Activated CD4-positive, alpha-beta T cell treated with anti-CD3 and anti-CD28 coated beads, Interleukin-2, amount 10 ng/mL, durations not matched to agents 24 days and 14 days (primary cell): ENCODE data around the gene IDNK. TPM values are rescaled to one million over a fixed set of nuclear protein-coding genes. Genes with fewer than 3 reads are reported as not detected.

Experiments
- DNase-seq: peaks from one replicate; pipeline ENCODE4 v3.0.0; 2022
- H3K27ac Mint-ChIP-seq: one replicate; pipeline ENCODE4 v1.8.0; 2022; ENCODE audit warnings: mild to moderate bottlenecking, mixed read lengths
- H3K27me3 Mint-ChIP-seq: one replicate; pipeline ENCODE4 v1.8.0; 2022; ENCODE audit warnings: mixed read lengths
- H3K36me3 Mint-ChIP-seq: one replicate; pipeline ENCODE4 v1.8.0; 2022; ENCODE audit warnings: low read depth, mild to moderate bottlenecking, mixed read lengths
- H3K4me1 Mint-ChIP-seq: one replicate; pipeline ENCODE4 v1.8.0; 2021; ENCODE audit warnings: mixed read lengths
- H3K4me3 Mint-ChIP-seq: one replicate; pipeline ENCODE4 v1.8.0; 2022; ENCODE audit warnings: mild to moderate bottlenecking, moderate library complexity, mixed read lengths
- H3K9me3 Mint-ChIP-seq: one replicate; pipeline ENCODE4 v1.8.0; 2021; ENCODE audit warnings: mixed read lengths
- intact Hi-C: fragments of 100-400 bp; cut with micrococcal nuclease; formaldehyde crosslinking; loops from one replicate; pipeline ENCODE4 v1.15.1; 2023
- total RNA-seq: library from RNA; stranded (reverse); gene quantifications from 2 replicates; pipeline ENCODE4 v1.2.3, GENCODE V29; 2022

Gene IDNK
- total RNA-seq, 1 donor from 2014 or later, result 4.5 TPM

DNA sequence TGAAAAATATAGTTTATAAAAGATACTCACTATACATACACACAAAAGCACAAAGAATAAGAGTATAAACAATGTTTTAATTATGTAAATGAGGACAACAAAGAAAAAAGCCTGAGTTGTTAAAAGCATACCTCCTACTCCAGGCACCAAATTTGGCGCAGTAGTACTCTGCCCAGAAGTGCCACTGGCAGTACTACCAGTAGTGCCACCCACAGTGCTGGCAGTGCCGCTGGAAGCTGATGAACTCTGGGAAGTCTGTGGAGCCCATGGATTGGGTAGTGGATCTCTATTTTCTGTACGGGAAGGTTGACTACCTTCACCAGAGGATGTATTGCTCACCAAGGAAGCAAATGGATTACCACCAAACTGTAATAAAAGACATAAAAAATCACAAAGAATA, 54.7 kb downstream of the IDNK start:
- no peak for DNase-seq
- Mint-ChIP-seq H3K27ac (no peak overlapping the region), H3K4me3 (no peak overlapping the region), H3K27me3 (no peaks in the 10 kb centered on the region), H3K36me3 (peaks cover 65% of the 10 kb centered on the region), H3K9me3 (no peaks in the 10 kb centered on the region), H3K4me1 (peaks cover 14% of the 10 kb centered on the region)
- intact Hi-C loops, result no loop called here

DNA sequence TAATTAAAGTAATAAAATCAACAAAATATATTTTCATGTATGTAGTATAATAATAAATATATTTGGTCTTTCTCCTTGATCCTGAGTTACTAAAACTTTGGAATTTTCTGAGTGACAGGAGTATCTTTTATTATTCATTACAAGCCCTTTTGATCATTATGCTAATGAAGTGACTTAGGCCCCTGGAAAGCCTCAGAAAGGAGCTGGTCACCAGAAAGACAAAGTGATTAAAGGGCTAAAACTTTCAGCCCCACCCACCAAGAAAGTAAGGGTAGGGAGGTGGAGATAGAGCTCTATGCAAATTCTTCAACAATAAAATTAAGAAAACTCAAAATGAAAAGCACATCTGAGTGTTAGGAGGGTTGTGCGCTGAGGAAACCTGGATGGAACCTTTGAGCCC, 57.3 kb downstream of the IDNK start:
- Mint-ChIP-seq H3K9me3 (no peaks in the 10 kb centered on the region), H3K27ac (no peak overlapping the region), H3K36me3 (peaks cover 55% of the 10 kb centered on the region), H3K4me3 (no peak overlapping the region), H3K27me3 (no peaks in the 10 kb centered on the region), H3K4me1 (peaks cover 14% of the 10 kb centered on the region)
- intact Hi-C loops, result no loop called here
- no peak for DNase-seq

DNA sequence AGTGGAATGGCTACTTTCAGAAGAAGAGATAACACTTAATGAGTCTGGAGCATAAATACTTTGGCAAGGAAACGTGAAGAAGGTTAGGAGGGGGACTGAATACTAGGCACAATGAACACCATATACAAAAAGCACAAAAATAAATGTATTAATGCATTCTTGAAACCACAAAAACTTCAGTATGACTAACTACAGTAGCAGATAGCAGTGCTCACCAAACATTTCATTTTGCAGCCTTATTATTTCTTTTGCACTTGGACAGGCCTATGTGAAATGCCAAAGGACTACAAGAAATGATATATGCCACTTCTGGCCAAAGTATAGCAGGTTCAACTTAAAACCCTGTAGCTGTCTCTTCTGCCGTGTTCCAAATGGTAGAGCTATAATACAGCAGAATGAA, 58.5 kb downstream of the IDNK start:
- Mint-ChIP-seq H3K9me3 (no peaks in the 10 kb centered on the region), H3K4me3 (no peak overlapping the region), H3K36me3 (peaks cover 49% of the 10 kb centered on the region), H3K27me3 (no peaks in the 10 kb centered on the region), H3K4me1 (peaks cover 18% of the 10 kb centered on the region), H3K27ac (no peak overlapping the region)
- DNase-seq, result no peak
- intact Hi-C loops, result no loop called here

DNA sequence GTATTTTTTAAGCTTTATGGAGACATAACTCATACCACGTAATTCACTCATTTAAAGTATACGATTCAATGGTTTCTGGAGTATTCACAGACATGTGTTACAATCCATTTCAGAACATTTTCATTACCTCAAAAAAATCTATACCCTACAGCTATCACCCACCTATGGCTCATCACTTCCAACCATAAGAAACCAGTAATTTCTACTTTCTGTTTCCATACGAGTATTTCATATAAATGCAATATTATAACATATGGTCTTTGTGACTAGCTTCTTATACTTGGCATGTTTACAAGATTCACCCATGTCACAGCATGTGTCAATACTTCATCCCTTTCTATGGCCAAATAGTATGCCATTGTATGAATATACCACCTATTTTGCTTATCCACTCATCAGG, 66.0 kb downstream of the IDNK start:
- intact Hi-C loops, result loop anchor here (1.0 to 2.0 kb wide), 2 partner anchors 10 to 18 kb away; partner anchors contain the start of gene UBQLN1
- H3K27ac Mint-ChIP-seq, result peak overlapping the region; percentile 28

DNA sequence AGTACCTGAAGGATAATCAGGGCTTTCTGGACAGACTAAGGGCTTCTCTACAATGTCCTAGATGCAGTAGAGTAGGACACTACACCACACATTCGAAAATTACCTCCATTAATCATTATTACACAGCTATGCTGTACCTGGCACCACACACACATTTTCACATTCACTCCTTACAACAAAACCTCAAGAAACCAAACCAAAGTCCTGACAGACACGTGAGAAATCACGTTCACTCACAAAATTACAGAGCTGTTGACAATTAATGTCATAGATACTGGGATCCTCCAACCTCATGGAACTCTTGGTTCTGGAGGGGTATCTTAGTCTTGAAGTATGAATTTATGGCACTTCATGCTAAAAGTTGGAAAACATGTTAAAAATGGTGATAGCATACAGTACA, 68.5 kb downstream of the IDNK start:
- H3K9me3 Mint-ChIP-seq, result no peaks in the 10 kb centered on the region
- H3K4me3 Mint-ChIP-seq, result no peak overlapping the region
- H3K27ac Mint-ChIP-seq, result no peak overlapping the region
- no peak for DNase-seq
- H3K4me1 Mint-ChIP-seq, result peaks cover 45% of the 10 kb centered on the region
- H3K36me3 Mint-ChIP-seq, result peaks cover 6% of the 10 kb centered on the region
- H3K27me3 Mint-ChIP-seq, result no peaks in the 10 kb centered on the region
- intact Hi-C loops, result no loop called here

More for the DNA sequence above, 66.0 kb downstream of the IDNK start:
- H3K4me3 Mint-ChIP-seq, result no peak overlapping the region
- no peaks in the 10 kb centered on the region for H3K27me3 Mint-ChIP-seq
- H3K9me3 Mint-ChIP-seq, result no peaks in the 10 kb centered on the region
- peaks cover 46% of the 10 kb centered on the region for H3K4me1 Mint-ChIP-seq
- DNase-seq, result no peak
- H3K36me3 Mint-ChIP-seq, result peaks cover 12% of the 10 kb centered on the region

Other genes starting within 250 kb of the IDNK start
- 0.30 and 0.59 TPM in 2 replicates for gene FRMD3, start 84.7 kb upstream of the IDNK start, total RNA-seq
- gene UBQLN1, start 84.8 kb downstream of the IDNK start, total RNA-seq, result 131 and 144 TPM in 2 replicates
- 2.3 and 2.8 TPM in 2 replicates for gene GKAP1, start 194.6 kb downstream of the IDNK start, total RNA-seq